Loucy (cell line): ENCODE results near the gene NKAIN2.

Source experiments
- H2AFZ ChIP-seq: fragments of 200-600 bp; sonication (generic); 2 replicates; pipeline ENCODE4 v1.6.0; 2016; ENCODE audit warnings: antibody characterized with exemption, mild to moderate bottlenecking, low read length, moderate library complexity
- H3F3A ChIP-seq: fragments of 200-600 bp; 2 replicates; pipeline ENCODE4 v1.6.0; 2016; ENCODE audit warnings: antibody characterized with exemption, low read depth, mild to moderate bottlenecking
- H3K27me3 ChIP-seq: fragments of 200-600 bp; sonication (generic); 2 replicates; pipeline ENCODE4 v1.6.1; 2014; ENCODE audit warnings: low read length, mild to moderate bottlenecking; ENCODE audit not compliant: insufficient read depth, poor library complexity, severe bottlenecking
- H3K36me3 ChIP-seq: fragments of 200-600 bp; sonication (generic); 2 replicates; pipeline ENCODE4 v1.6.1; 2016; ENCODE audit warnings: low read length; ENCODE audit not compliant: insufficient read depth
- H3K4me1 ChIP-seq: fragments of 200-600 bp; sonication (generic); 2 replicates; pipeline ENCODE4 v1.5.1; 2014; ENCODE audit warnings: low read length, mild to moderate bottlenecking; ENCODE audit not compliant: insufficient read depth, poor library complexity, severe bottlenecking
- H3K4me2 ChIP-seq: fragments of 200-600 bp; sonication (generic); 2 replicates; pipeline ENCODE4 v1.6.0; 2014; ENCODE audit warnings: antibody characterized with exemption, low read length, low read depth, mild to moderate bottlenecking; ENCODE audit not compliant: poor library complexity, severe bottlenecking
- H3K4me3 ChIP-seq: fragments of 200-600 bp; sonication (generic); 2 replicates; pipeline ENCODE4 v1.5.1; 2014; ENCODE audit warnings: low read length, mild to moderate bottlenecking, mixed read lengths; ENCODE audit not compliant: poor library complexity, severe bottlenecking
- H3K79me2 ChIP-seq: fragments of 200-600 bp; sonication (generic); 2 replicates; pipeline ENCODE4 v1.6.1; 2014; ENCODE audit warnings: low read length; ENCODE audit not compliant: insufficient read depth
- H3K9ac ChIP-seq: fragments of 200-600 bp; sonication (generic); 2 replicates; pipeline ENCODE4 v1.6.0; 2014; ENCODE audit warnings: mild to moderate bottlenecking, low read depth, low read length, moderate library complexity; ENCODE audit not compliant: poor library complexity, severe bottlenecking
- H3K9me2 ChIP-seq: fragments of 200-600 bp; sonication (generic); replicated peaks from 2 replicates; pipeline ENCODE4 v1.6.1; 2016; ENCODE audit warnings: low read depth, low read length, mixed read lengths
- H3K9me3 ChIP-seq: fragments of 200-600 bp; sonication (generic); 2 replicates; pipeline ENCODE4 v1.6.1; 2014; ENCODE audit warnings: mild to moderate bottlenecking, antibody characterized with exemption, low read length, low read depth; ENCODE audit not compliant: insufficient read depth
- H4K20me1 ChIP-seq: fragments of 200-600 bp; sonication (generic); 2 replicates; pipeline ENCODE4 v1.6.0; 2014; ENCODE audit warnings: antibody characterized with exemption, low read length, mild to moderate bottlenecking; ENCODE audit not compliant: insufficient read depth, poor library complexity, severe bottlenecking
- EZH2phosphoT487 ChIP-seq: fragments of 200-600 bp; IDR thresholded peaks from 2 replicates; pipeline ENCODE4 v1.6.1; 2018; ENCODE audit warnings: antibody characterized with exemption, mild to moderate bottlenecking, moderate library complexity, borderline replicate concordance
- TF ChIP-seq, protein P1 (sequence below): fragments of 200-600 bp; sonication (generic); conservative IDR thresholded peaks from 2 replicates; pipeline ENCODE4 v1.5.1; 2014; ENCODE audit warnings: mild to moderate bottlenecking, antibody characterized with exemption, low read length

Gene NKAIN2

DNA sequence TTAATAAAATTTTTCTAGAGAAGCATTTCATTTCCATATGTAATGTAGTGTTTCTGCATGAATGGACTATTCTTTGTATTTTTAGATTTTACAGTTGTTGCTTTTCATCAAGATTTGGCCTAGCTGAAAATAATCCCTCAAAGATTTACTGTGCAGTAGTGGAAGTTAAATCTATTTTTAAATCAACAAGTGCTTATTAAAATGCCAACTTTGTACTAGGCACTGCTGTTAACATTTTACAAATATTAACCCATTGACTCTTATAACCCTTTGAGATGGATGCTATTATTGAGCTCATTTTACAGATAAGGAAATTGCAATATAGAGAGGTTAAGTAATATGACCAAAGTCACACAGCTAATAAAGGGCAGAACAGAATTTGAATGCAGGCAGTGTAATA is 274.5 kb downstream of the NKAIN2 start:
- H3F3A ChIP-seq: no peaks in the 10 kb centered on the region
- no peaks in the 10 kb centered on the region for H3K9me2 ChIP-seq
- no peak overlapping the region for H3K4me3 ChIP-seq
- no peaks in the 10 kb centered on the region for H3K27me3 ChIP-seq
- no peaks in the 10 kb centered on the region for H3K79me2 ChIP-seq
- no peak overlapping the region for H2AFZ ChIP-seq
- no peak overlapping the region for H3K4me2 ChIP-seq
- TF ChIP-seq, protein P1, sequence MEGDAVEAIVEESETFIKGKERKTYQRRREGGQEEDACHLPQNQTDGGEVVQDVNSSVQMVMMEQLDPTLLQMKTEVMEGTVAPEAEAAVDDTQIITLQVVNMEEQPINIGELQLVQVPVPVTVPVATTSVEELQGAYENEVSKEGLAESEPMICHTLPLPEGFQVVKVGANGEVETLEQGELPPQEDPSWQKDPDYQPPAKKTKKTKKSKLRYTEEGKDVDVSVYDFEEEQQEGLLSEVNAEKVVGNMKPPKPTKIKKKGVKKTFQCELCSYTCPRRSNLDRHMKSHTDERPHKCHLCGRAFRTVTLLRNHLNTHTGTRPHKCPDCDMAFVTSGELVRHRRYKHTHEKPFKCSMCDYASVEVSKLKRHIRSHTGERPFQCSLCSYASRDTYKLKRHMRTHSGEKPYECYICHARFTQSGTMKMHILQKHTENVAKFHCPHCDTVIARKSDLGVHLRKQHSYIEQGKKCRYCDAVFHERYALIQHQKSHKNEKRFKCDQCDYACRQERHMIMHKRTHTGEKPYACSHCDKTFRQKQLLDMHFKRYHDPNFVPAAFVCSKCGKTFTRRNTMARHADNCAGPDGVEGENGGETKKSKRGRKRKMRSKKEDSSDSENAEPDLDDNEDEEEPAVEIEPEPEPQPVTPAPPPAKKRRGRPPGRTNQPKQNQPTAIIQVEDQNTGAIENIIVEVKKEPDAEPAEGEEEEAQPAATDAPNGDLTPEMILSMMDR: no peak
- no peak for TF ChIP-seq EZH2phosphoT487
- no peaks in the 10 kb centered on the region for H4K20me1 ChIP-seq
- no peak overlapping the region for H3K9ac ChIP-seq
- no peaks in the 10 kb centered on the region for H3K36me3 ChIP-seq
- H3K9me3 ChIP-seq: no peaks in the 10 kb centered on the region
- H3K4me1 ChIP-seq: no peaks in the 10 kb centered on the region

DNA sequence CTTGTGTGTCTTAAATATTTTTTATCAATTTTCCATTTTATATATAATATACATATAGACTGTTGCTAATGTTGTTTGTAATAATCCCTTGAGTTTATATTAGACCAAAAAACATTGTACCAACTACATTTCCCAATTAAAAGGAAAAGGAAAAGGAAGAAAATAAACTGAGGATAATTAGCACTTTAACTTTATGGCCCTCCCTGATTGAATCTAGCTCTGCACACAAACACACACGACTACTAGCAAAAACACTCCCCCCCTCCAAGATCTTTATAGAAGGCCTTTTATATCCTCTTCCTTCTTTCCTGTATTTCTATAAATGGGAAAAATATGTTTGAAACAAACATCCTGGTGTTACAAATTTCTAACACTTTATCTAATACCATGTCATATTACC is 276.8 kb downstream of the NKAIN2 start:
- no peaks in the 10 kb centered on the region for H4K20me1 ChIP-seq
- no peak overlapping the region for H2AFZ ChIP-seq
- H3K4me2 ChIP-seq: no peak overlapping the region
- TF ChIP-seq, protein P1: no peak
- no peak for TF ChIP-seq EZH2phosphoT487
- H3K9me3 ChIP-seq: no peaks in the 10 kb centered on the region
- no peaks in the 10 kb centered on the region for H3K36me3 ChIP-seq
- H3K4me1 ChIP-seq: no peaks in the 10 kb centered on the region
- no peaks in the 10 kb centered on the region for H3K79me2 ChIP-seq
- H3K27me3 ChIP-seq: no peaks in the 10 kb centered on the region
- no peaks in the 10 kb centered on the region for H3F3A ChIP-seq
- H3K9ac ChIP-seq: no peak overlapping the region
- H3K4me3 ChIP-seq: no peak overlapping the region
- H3K9me2 ChIP-seq: no peaks in the 10 kb centered on the region

DNA sequence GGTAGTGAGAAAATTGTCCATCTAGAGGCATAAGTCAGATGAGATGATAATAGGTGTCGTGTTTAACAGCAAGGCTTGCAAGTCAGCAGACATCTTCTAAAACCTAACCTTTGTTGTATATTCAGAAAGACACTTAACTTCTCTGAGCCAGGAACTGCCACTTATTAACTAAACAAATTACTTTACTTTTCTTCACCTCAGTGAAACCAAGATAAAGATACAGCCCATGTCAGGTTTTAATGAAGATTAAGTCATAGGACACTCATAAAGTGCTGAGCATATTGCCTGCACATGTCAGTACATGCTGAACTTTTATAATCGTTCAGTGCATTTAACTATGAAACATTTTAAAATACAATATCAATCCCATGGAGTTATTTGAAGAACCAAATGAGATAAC is 286.8 kb downstream of the NKAIN2 start:
- H3F3A ChIP-seq: no peaks in the 10 kb centered on the region
- H3K9me2 ChIP-seq: no peaks in the 10 kb centered on the region
- H3K9ac ChIP-seq: no peak overlapping the region
- H2AFZ ChIP-seq: no peak overlapping the region
- H3K27me3 ChIP-seq: no peaks in the 10 kb centered on the region
- TF ChIP-seq, protein P1: no peak
- TF ChIP-seq EZH2phosphoT487: no peak
- H3K9me3 ChIP-seq: no peaks in the 10 kb centered on the region
- H3K4me2 ChIP-seq: no peak overlapping the region
- H3K36me3 ChIP-seq: no peaks in the 10 kb centered on the region
- H4K20me1 ChIP-seq: no peaks in the 10 kb centered on the region
- H3K79me2 ChIP-seq: no peaks in the 10 kb centered on the region
- no peak overlapping the region for H3K4me3 ChIP-seq
- peaks cover 9% of the 10 kb centered on the region for H3K4me1 ChIP-seq
